GM18519 (cell line): Measurements from ENCODE around the gene PGM3.

Experiments
- ATAC-seq: cut with Tn5 transposase; IDR thresholded peaks from one replicate; pipeline ENCODE4 v1.9.1; 2021; ENCODE audit warnings: mild to moderate bottlenecking, moderate library complexity; ENCODE audit not compliant: unreplicated experiment, low FRiP score

PGM3 gene

GRCh38 chr6:83124553-83124952 is 68.5 kb downstream of the PGM3 start:
- no peak for ATAC-seq

GRCh38 chr6:83119742-83120300 is 73.2 kb downstream of the PGM3 start:
- no peak for ATAC-seq

GRCh38 chr6:83117802-83118201 is 75.3 kb downstream of the PGM3 start:
- ATAC-seq, result no peak
